ENCODE data around the gene ANO10.
"Not testable (repeated sequence)": the region's sequence is repeated elsewhere in the genome, so short reads cannot be mapped to it uniquely, and the experiment has no call there.

The ANO10 gene, protein sequence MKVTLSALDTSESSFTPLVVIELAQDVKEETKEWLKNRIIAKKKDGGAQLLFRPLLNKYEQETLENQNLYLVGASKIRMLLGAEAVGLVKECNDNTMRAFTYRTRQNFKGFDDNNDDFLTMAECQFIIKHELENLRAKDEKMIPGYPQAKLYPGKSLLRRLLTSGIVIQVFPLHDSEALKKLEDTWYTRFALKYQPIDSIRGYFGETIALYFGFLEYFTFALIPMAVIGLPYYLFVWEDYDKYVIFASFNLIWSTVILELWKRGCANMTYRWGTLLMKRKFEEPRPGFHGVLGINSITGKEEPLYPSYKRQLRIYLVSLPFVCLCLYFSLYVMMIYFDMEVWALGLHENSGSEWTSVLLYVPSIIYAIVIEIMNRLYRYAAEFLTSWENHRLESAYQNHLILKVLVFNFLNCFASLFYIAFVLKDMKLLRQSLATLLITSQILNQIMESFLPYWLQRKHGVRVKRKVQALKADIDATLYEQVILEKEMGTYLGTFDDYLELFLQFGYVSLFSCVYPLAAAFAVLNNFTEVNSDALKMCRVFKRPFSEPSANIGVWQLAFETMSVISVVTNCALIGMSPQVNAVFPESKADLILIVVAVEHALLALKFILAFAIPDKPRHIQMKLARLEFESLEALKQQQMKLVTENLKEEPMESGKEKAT

DNA sequence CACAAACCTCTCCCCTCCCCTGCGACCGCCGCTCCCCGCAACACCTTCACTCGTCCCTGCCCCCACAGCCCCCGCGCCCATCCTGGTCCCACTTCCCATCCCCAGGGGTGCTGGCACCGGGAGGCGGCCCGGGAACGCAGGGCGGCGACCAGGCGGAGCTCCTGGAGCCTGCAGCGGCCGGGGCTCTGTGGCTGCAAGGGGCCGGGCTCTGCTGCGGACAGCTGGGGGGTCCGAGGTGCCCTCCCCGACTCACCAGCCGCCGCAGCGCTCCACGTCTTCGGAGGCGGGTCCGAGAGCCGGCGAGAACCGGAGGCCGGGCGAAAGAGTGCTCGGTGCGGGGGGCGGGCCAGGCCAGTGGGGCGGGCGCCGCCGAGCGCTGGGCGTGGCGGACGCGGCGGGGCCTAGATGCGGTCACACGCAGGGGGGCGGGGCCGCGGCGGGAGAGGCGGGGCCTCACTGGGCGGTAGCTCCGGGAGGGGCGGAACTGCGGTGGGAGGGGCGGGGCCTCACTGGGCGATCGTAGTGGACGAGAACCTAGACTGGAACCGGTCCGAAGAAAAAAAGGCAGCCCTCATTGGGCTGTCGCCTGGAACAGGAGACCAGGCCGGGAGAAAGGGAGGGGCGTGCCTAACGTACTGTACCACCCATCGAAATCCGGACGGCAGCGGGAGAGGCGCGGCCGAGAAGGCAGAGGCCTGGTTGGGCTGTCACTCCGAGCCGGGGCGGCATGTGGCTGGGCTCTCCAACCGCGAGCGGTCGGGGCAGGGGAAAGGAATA is at the start of gene ANO10:
Gene ANO10 (minus strand): TSS at position 356 of the 777 bp plus-strand sequence. CDS start 16,159 bp downstream, outside the sequence.
- DNase-seq = peak; percentile 75

DNA sequence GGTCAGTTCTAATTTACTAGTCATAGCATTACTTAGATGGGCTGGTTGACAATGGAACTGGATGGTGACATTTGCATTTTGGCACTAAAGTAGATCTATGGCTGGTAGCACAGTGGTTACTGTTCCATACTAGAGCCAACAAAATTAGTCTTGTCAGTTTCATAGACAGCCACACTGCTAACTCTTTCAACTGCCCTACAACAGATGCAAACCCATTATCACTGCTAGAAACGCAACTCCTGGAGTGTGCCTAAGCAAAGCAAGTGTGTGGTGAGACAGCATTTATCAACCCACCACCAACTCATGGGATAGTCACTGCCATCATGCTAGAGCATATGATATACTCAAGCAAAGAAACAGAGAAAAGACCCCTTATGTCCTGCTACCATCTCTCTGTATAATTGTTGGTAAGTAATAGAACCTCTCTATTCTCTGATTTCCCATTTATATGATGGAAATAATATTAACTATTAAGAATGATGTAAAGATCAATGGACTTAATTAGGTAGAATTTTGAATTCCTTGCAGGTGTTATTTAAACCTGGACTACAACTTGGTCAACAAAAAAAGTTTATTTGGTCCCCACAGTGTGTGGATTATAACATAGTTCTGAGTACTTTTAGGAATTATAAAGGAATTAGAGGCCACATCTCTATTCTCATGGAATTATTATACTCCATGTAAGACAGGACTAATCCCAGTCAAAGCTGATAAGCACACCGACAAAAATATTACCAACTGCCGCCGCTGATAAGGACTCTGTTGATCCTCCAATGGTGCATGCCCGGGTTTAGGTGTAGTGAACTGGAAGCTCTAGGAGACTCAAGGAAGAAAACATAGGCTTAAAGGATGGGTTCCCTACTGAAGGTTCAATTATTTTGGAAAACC is 49.1 kb upstream of the ANO10 start:
- no peak for DNase-seq

DNA sequence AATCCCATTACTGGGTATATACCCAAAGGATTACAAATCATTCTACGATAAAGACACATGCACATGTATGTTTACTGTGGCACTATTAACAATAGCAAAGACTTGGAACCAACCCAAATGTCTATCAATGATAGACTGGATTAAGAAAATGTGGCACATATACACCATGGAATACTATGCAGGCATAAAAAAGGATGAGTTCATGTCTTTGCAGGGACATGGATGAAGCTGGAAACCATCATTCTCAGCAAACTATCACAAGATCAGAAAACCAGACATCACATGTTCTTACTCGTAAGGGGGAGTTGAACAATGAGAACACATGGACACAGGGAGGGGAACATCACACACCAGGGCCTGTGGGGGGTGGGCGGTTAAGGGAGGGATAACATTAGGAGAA is 43.2 kb upstream of the ANO10 start:
- DNase-seq = not testable (repeated sequence)

DNA sequence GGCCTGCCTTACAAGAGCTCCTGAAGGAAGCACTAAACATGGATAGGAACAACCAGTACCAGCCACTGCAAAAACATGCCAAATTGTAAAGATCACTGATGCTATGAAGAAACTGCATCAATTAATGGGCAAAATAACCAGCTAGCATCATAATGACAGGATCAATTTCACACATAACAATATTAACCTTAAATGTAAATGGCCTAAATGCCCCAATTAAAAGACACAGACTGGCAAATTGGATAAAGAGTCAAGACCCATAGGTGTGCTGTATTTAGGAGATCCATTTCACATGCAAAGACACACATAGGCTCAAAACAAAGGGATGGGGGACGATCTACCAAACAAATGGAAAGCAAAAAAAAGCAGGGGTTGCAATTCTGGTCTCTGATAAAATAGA is 39.6 kb upstream of the ANO10 start:
- not testable (repeated sequence) for DNase-seq

DNA sequence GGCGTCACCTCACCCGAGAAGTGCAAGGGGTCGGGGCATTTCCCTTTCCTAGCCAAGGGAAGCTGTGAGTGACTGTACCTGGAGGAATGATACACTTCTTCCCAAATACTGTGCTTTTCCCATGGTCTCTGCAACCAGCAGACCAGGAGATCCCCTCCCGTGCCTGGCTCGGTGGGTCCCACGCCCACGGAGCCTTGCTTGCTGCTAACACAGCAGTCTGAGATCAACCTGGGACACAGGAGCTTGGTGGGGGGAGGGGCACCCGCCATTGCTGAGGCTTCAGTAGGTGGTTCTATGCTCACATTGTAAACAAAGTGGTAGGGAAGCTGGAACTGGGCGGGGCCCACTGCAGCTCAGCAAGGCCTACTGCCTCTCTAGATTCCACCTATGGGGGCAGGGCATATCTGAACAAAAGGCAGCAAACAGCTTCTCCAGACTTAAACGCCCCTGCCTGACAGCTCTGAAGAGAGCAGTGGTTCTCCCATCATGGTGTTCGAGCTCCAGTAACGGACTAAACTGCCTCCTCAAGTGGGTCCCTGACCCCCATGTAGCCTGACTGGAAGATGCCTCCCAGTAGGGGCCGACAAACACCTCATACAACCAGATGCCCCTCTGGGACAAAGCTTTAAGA is 37.6 kb upstream of the ANO10 start:
- DNase-seq = no peak

DNA sequence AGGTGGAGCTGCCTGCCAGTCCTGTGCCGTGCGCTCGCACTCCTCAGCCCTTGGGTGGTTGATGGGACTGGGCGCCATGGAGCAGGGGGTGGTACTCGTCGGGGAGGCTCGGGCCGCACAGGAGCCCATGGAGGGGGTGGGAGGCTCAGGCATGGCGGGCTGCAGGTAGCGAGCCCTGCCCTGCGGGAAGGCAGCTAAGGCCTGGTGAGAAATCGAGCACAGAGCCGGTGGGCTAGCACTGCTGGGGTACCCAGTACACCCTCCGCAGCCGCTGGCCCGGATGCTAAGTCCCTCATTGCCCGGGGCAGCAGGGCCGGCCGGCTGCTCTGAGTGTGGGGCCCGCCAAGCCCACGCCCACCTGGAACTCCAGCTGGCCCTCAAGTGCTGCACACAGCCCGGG is 34.6 kb upstream of the ANO10 start:
- not testable (repeated sequence) for DNase-seq

DNA sequence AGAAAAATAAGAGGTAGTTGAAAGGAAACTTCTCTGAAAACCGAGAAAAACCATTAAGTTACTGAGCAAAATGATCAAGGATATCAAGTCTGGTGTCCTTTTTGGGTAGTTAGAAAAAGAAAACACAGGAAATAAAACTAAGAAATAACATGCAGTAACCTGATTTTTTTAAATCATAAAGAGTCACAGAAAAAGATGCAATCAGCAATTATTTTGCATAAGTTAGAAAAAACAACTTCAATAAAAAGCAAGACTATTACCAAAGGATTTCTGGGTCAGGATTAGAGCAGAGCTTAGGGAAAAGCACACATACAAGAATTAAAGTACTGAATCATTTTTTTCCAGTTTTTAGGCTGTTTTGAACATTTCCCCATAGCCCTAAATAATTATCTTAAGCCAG is 28.5 kb upstream of the ANO10 start:
- DNase-seq = no peak

DNA sequence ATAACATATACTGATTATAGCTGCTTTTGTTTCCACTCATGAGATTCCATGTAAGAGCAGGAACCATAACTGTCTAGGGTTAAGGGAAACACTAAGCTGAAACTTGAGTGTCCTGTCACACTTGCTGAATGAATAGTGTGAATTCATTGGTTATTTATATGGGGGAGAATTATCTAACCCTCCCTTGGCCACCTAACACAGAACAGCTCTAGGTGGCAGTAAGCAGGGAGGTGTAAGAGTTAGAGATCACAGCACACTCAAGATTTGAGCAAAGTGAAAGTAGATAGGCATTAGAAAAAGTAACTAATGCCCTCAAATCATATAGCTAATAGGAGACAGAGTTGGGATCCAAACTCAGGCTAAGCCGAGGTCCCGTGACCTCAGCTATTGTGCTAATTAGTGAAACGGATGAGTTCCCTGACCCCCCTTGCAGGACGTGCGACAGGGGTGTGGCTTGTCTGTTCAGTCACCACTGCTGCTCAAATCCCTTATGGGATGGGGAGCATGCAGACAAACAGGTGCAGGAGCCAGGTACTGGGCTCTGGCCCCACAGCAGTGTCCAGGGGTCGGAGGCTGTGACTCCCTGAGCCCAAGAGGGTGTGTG is 27.7 kb upstream of the ANO10 start:
- no peak for DNase-seq

DNA sequence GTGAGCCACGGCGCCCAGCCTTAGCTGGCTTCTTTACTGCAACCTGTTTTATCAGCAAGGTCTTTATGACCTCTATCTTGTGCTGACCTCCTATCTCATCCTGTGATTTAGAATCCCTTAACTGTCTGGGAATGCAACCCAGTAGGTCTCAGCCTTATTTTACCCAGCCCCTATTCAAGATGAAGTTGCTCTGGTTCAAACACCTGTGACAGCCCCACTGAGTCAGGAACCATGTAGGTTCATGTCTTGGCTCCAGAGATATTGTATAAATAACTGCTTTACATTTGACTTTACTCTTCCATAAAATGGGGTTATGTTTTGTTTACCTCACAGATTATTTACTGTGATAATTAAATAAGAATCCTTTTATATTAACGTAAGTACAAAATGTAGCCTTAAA is 27.1 kb upstream of the ANO10 start:
- DNase-seq = no peak

DNA sequence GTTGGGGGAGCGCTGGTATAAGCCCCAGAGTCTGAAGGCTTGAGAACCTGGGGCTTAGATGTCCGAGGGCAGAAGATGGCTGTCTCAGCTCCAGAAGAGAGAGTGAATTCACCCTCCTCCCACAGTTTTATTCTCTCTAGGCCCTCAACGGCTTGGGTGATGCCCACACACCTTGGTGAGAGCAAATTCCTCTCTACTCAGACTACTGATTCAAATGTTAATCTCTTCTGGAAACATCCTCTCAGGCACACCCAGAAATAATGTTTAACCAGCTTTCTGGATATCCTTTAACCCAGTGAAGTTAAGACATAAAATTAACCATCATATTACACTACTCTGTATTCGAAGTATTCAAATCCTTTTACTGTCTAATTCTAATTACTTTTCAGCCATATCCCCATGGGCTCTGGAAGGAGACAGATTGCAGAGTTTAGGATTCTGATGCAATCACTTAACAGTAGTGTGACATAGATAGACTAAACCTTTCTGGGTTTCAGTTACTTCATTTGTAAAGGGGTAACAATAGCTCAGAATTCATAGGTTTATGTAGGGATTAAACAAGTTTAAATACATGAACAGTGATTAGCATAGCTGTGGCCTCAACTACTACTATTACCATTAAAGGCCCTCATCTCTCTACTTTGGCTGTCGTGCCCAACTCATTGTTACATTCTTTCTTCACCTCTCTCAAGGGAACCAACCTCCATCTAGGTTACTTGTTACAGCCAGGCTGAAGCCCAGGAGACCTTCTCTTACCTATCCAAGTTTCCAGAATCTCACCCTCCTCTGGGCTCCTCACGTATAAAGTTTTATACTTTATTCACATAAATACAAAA is 25.7 kb upstream of the ANO10 start:
- no peak for DNase-seq

DNA sequence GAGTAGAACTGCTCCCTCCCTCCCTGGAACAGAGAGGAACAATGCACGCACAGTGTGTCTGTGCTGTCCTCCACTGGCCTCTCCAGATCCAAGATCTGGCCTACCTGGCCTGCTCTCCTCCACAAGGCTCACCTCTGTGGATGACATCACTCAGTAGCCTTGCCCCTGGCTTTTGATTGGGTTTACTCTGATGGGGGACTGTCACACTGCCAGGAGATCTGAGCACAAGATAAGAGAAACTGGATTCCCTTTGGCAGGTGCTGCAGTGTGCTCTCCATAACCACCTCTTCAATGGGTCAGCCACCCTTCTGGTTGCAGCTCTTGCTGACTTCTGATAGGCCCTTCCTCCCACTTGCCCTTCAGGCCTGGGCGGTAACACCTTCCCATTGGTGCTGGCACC is 22.6 kb upstream of the ANO10 start:
- DNase-seq = no peak

DNA sequence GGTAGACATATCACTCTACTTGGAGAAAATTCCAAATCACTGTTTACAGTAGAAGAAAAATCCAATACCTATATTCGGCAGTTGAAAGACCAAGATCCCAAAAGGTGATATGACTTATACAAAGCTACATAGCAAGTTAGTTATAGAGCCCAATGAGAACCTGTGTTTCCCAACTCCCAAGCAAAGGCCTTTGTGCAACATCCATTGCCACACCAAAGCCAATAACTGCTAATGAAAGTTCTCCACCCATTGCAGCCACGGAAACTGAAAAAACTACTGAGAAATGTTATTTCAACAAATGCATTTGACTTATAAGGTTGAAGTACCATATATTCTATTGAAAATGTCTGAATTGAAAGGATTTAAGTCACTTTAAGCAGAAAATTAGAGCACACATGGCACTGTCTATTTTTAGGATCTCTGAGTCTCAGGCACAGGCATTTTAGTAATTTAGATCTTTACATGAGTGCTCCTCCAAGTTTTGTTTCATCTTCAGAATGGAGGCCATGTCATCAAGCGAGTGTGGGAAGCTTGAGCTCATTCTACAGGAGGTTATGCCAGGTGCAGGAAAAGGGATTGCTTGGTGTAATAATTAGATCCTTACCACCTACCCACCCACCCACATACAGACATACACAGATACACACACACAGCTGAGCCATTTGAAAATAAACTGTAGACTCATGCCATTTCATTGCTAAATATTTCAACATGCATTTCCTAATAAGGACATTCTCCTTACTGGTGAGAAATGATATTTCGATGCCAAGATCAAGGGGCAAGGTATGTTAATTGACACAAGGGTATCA is 19.7 kb upstream of the ANO10 start:
- no peak for DNase-seq

DNA sequence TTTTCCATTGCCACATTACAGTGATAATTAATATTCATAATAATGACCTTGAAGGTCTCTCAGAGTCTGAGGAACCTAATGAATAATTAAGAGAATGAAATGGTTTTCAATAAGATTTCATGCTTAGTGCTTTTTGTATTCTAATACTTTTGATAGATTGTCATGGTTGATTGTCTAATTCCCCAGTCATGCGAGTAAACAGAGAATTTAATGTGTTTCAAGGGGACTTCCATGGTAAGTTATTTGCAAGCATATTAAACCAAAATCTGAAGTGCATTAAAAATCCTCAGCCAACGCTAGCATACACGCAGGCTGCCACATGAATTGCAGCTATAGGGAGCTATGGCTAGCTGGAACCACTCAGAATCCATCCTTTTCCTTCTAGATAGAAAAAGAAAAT is 18.9 kb upstream of the ANO10 start:
- DNase-seq = no peak

DNA sequence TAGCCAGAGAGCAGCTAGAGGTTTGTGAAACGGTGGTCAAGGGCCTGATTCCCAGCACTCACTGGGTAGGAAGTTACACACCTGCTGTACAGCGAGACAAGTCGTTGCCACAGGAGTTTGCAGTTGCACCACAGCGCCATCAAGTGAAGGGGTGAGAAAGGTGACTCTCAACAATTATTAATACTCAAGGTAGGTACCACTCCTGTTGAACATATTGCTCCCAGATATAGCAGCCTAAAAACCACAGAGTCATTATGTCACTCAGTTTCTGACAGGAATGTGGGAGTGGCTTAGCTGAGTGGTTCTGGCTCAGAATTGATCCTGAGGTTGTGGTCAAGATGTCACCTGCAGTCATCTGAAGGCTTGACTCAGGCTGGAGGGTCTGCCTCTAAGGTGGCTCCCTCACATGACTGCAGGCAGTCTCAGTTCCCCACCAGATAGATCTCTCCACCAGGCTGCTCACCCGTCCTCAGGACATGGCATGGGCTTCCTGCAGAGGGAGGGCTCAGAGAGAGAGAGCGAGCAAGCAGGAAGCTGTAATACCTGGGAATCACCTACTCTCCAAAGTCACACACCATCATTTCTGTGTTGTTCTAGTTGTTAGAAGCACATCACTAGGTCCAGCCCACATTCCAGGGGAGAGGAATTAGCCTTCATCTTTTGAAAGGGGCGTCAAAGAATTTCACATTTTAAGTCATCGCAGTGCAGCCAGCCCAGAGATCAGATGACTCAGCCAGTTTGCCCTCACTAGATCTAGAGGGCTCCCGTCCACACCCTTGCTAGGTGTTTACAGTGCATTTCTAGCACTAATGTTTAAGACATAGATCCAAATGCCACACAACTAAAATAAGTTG is 17.0 kb upstream of the ANO10 start:
- DNase-seq = no peak

DNA sequence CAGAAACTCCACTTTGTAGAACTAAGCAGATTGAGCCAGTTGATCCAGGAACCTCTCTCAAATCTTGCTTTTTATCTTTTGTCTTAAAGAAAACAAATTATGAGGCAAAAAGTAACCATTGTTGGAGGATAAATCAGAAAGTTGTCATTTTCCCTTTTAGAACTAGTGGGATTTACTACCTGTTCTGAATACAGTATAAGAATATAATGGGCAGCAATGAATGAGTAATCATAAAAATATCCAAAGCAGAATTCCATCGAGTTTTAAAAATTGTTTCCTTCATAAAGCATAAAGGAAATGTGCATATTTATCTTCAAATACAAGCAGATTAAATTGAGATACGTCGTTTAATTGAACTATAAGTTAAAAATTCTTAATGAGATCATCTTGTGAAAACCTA is 15.9 kb upstream of the ANO10 start:
- no peak for DNase-seq

DNA sequence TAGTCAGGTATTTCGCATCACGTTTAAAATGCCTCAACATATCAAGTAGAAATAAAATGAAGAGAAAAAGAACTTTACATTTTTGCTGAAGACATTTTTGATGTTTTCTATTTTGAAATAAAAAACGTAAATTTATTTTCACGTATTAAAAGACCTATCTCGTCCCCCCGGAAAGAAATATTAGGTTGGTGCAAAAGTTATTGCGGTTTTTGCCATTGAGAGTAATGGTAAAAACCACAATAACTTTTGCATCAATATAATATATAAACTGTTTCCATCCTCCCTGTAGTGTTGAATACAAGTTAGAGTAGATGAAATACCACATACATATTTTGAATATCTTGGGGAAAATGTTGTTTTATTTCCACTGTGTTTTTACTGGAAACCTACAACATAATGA is 11.2 kb upstream of the ANO10 start:
- DNase-seq = no peak

DNA sequence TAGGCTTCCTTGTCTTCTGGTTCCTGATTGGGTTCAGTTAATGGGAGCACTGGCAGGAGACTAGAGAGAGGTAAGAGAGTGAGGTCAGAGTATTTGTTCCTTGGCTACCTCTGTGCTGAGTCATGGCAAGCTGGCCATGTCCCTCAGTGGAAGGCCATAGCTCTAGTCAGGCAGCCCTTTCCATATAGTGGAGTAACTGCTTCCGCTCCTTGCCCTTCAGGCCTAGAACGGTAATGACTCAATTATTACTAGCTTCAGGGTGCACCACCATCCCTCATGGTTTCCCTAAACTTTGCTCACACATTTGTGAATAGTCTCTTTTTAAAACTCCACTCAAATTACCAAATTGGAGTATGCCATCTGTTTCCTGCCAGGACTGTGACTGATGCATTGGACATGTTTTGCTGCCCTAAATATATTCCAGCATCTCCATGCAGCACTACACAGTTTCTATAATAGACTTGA is 10.5 kb upstream of the ANO10 start:
- DNase-seq = no peak

DNA sequence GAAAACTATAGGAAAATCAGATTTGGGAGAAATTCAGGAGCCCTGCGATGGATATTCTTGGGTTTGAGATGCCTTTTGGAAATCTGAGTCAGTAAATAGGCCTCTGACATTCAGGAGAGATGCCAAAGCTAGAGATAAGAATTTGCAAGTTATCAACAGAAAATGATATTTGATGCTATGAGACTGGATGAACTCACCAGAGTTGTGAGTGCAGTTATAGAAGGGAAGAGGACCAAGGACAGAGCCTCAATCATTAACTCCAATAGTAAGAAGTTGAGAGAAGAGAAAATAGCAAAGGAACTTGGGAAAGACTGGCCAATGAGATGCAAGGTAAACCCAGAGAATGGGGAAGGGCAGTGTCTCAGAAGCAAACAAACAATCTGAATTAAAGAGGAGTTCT is 7.9 kb upstream of the ANO10 start:
- DNase-seq = no peak

DNA sequence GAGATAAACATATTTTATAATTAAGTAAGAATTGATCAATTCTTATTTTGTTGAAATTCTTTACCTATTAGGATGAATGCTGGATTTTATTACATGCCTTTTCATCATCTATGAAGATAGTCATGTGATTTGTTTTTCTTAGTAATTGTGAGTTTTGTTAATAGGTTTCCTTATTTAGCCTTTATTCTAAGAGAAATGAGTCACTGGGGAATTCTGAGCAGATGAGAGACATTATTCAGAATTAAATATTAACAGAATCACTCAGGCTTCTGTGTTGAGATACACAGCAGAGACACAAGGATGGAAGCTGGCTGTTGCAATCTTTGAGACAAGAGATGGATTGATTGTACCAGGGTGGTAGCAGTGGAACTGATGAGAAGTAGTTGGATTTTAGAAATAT is 7.4 kb upstream of the ANO10 start:
- DNase-seq = no peak

Data from NCI-H1436 treated with DMSO at 0.1 percent for 48 hours (cell line).